ENCODE results near the gene TRPM7. TPM values are rescaled to one million over a fixed set of nuclear protein-coding genes. Genes with fewer than 3 reads are reported as not detected.
A peak's percentile ranks its signal among the peaks of the same experiment; 100 is the strongest.

TRPM7 gene
- total and polyA plus RNA-seq, 8 donors: 4.0 to 92.8 (median 27.8) TPM

- WGBS, 5 donors: 43 to 63% (median 48%) methylated on average over 1 of the region's 1 CpG
- DNase-seq: peak in 1 of 2 donors; percentile 6
- peaks cover 18 to 85% (median 80%) of the 10 kb centered on the region in 4 donors for H3K36me3 ChIP-seq
Measured at GRCh38 chr15:50718700-50719125, 32.1 kb upstream of the TRPM7 start.

GRCh38 chr15:50712018-50712417 is 25.4 kb upstream of the TRPM7 start:
- whole genome bisulfite sequencing, 5 donors: 63 to 85% (median 70%) methylated on average over 3 of the region's 3 CpGs
- Histone ChIP-seq H3K36me3 (peaks cover 7 to 50% (median 48%) of the 10 kb centered on the region in 4 donors), H3K4me3 (no peak overlapping the region), H3K4me1 (no peaks in the 10 kb centered on the region), H3K9me3 (no peaks in the 10 kb centered on the region), H3K27me3 (no peaks in the 10 kb centered on the region), H3K27ac (peak overlapping the region in 4 of 5 donors; percentile 30 to 50 (median 34))
- DNase-seq: peak in 1 of 2 donors; percentile 32
- intact Hi-C loops (cut with DNase I; ENCODE audit: low total_unique reads): no loop called here
- TF ChIP-seq CTCF (IDR thresholded peaks at IDR 0.05): no peak
- TF ChIP-seq POLR2AphosphoS5 (IDR thresholded peaks at IDR 0.05): no peak
- TF ChIP-seq EP300 (IDR thresholded peaks at IDR 0.05): no peak
- TF ChIP-seq POLR2A (IDR thresholded peaks at IDR 0.05): no peak

More at GRCh38 chr15:50718700-50719125, 32.1 kb upstream of the TRPM7 start:
- Histone ChIP-seq H3K4me1 (no peaks in the 10 kb centered on the region), H3K27me3 (no peaks in the 10 kb centered on the region), H3K4me3 (no peak overlapping the region), H3K27ac (no peak overlapping the region), H3K9me3 (no peaks in the 10 kb centered on the region)
- intact Hi-C loops (cut with DNase I; ENCODE audit: low total_unique reads): no loop called here
- TF ChIP-seq EP300 (IDR thresholded peaks at IDR 0.05): no peak
- no peak for TF ChIP-seq CTCF (IDR thresholded peaks at IDR 0.05)
- no peak for TF ChIP-seq POLR2A (IDR thresholded peaks at IDR 0.05)
- TF ChIP-seq POLR2AphosphoS5 (IDR thresholded peaks at IDR 0.05): no peak

- intact Hi-C loops (cut with DNase I; ENCODE audit: low total_unique reads): no loop called here
- Histone ChIP-seq H3K36me3 (peaks cover 7 to 53% (median 47%) of the 10 kb centered on the region in 4 donors), H3K9me3 (no peaks in the 10 kb centered on the region), H3K27ac (no peak overlapping the region), H3K4me3 (no peak overlapping the region), H3K27me3 (no peaks in the 10 kb centered on the region), H3K4me1 (no peaks in the 10 kb centered on the region)
- TF ChIP-seq POLR2A (IDR thresholded peaks at IDR 0.05): no peak
- no peak for TF ChIP-seq CTCF (IDR thresholded peaks at IDR 0.05)
- TF ChIP-seq EP300 (IDR thresholded peaks at IDR 0.05): no peak
- TF ChIP-seq POLR2AphosphoS5 (IDR thresholded peaks at IDR 0.05): no peak
- DNase-seq: no peak
Measured at GRCh38 chr15:50710585-50710984, 24.0 kb upstream of the TRPM7 start.

GRCh38 chr15:50707878-50708427 is 21.4 kb upstream of the TRPM7 start:
- Histone ChIP-seq H3K4me1 (no peaks in the 10 kb centered on the region), H3K9me3 (no peaks in the 10 kb centered on the region), H3K27me3 (no peaks in the 10 kb centered on the region), H3K4me3 (no peak overlapping the region), H3K27ac (no peak overlapping the region), H3K36me3 (peaks cover 7 to 53% (median 45%) of the 10 kb centered on the region in 4 donors)
- DNase-seq: no peak
- intact Hi-C loops (cut with DNase I; ENCODE audit: low total_unique reads): no loop called here
- 93 to 98% (median 95%) methylated on average over 3 of the region's 3 CpGs for WGBS, 5 donors
- TF ChIP-seq POLR2AphosphoS5 (IDR thresholded peaks at IDR 0.05): no peak
- TF ChIP-seq CTCF (IDR thresholded peaks at IDR 0.05): no peak
- TF ChIP-seq POLR2A (IDR thresholded peaks at IDR 0.05): no peak
- no peak for TF ChIP-seq EP300 (IDR thresholded peaks at IDR 0.05)

Data from stomach (tissue), 9 donors.